PC-9 (cell line): Measurements from ENCODE around the gene S100A7. TPM values are rescaled to one million over a fixed set of nuclear protein-coding genes. Genes with fewer than 3 reads are reported as not detected.
A peak's percentile ranks its signal among the peaks of the same experiment; 100 is the strongest.

Experiments used
- BruUV-seq: library from RNA; stranded (reverse); fragments of 400-500 nt; replicated peaks from 2 replicates; lab custom pipeline; 2021; lab: Mats Ljungman, UMichigan
- CTCF ChIA-PET: fragments of 300-600 bp; sonication (Branson Sonifier 250); formaldehyde crosslinking; loops from one replicate; lab custom pipeline; 2022; ENCODE audit warnings: antibody characterized with exemption; lab: Charles Lee
- POLR2A ChIA-PET: fragments of 300-600 bp; sonication (Branson Sonifier 250); formaldehyde crosslinking; loops from one replicate; lab custom pipeline; 2022; ENCODE audit warnings: antibody characterized with exemption; ENCODE audit not compliant: unreplicated experiment; lab: Charles Lee
- DNase-seq, 2 experiments: peaks; one replicate each; pipeline versions ENCODE4 v3.0.0 to v3.0.0-alpha.2; 2015 to 2022; ENCODE audit warnings: mixed read lengths in 1 of 2
- H2AFZ ChIP-seq: fragments of 200-600 bp; sonication (generic); 2 replicates; pipeline ENCODE4 v1.8.1; 2017; ENCODE audit warnings: antibody characterized with exemption
- H3F3A ChIP-seq: fragments of 200-600 bp; sonication (generic); 2 replicates; pipeline ENCODE4 v1.8.1; 2017; ENCODE audit warnings: antibody characterized with exemption, mild to moderate bottlenecking, low read depth; ENCODE audit not compliant: insufficient read depth
- H3K27ac ChIP-seq: fragments of 200-600 bp; sonication (generic); 2 replicates; pipeline ENCODE4 v1.6.1; 2016; ENCODE audit warnings: mixed run types
- H3K27me3 ChIP-seq: fragments of 200-600 bp; sonication (generic); 2 replicates; pipeline ENCODE4 v1.6.1; 2016; ENCODE audit warnings: low read depth, mixed run types; ENCODE audit not compliant: insufficient read depth
- H3K36me3 ChIP-seq: fragments of 200-600 bp; sonication (generic); 2 replicates; pipeline ENCODE4 v1.6.1; 2016; ENCODE audit warnings: low read depth, mixed run types
- H3K4me1 ChIP-seq: fragments of 200-600 bp; sonication (generic); replicated peaks from 2 replicates; pipeline ENCODE4 v1.6.1; 2016; ENCODE audit warnings: mixed run types; ENCODE audit not compliant: insufficient read depth
- H3K4me2 ChIP-seq: fragments of 200-600 bp; sonication (generic); 2 replicates; pipeline ENCODE4 v1.6.1; 2017; ENCODE audit warnings: mixed run types
- H3K4me3 ChIP-seq: fragments of 200-600 bp; sonication (generic); 2 replicates; pipeline ENCODE4 v1.6.1; 2016; ENCODE audit warnings: mixed run types
- H3K79me2 ChIP-seq: fragments of 200-600 bp; sonication (generic); 2 replicates; pipeline ENCODE4 v1.6.1; 2017; ENCODE audit warnings: low read depth, mixed run types
- H3K9me2 ChIP-seq: fragments of 200-600 bp; sonication (generic); 2 replicates; pipeline ENCODE4 v1.8.1; 2017; ENCODE audit warnings: mild to moderate bottlenecking; ENCODE audit not compliant: insufficient read depth
- H3K9me3 ChIP-seq: fragments of 200-600 bp; sonication (generic); 2 replicates; pipeline ENCODE4 v1.8.1; 2016; ENCODE audit warnings: low read depth; ENCODE audit not compliant: insufficient read depth
- H4K20me1 ChIP-seq: fragments of 200-600 bp; sonication (generic); 2 replicates; pipeline ENCODE4 v1.8.1; 2017; ENCODE audit not compliant: insufficient read depth
- CTCF ChIP-seq: fragments of 200-600 bp; sonication (generic); conservative IDR thresholded peaks from 2 replicates; pipeline ENCODE4 v1.6.1; 2017; ENCODE audit warnings: mixed run types, antibody characterized with exemption, mild to moderate bottlenecking, moderate library complexity
- EZH2 ChIP-seq: fragments of 200-600 bp; sonication (generic); IDR thresholded peaks from 2 replicates; pipeline ENCODE4 v1.8.0; 2017; ENCODE audit warnings: antibody characterized with exemption, low read depth
- intact Hi-C: fragments of 100-400 bp; cut with micrococcal nuclease; formaldehyde crosslinking; loops from one replicate; pipeline ENCODE4 v1.10.0; 2022; ENCODE audit not compliant: unreplicated experiment
- total RNA-seq: library from RNA; stranded (reverse); gene quantifications from 2 replicates; pipeline ENCODE4 v1.2.3, GENCODE V29; 2021

The S100A7 gene
- total RNA-seq, 1 experiment from 2014 or later, result not detected

- Histone ChIP-seq H2AFZ (no peak overlapping the region), H3K27me3 (no peaks in the 10 kb centered on the region), H3F3A (no peaks in the 10 kb centered on the region), H3K4me3 (no peak overlapping the region), H3K9me2 (no peaks in the 10 kb centered on the region), H4K20me1 (no peaks in the 10 kb centered on the region), H3K36me3 (no peaks in the 10 kb centered on the region), H3K4me2 (no peak overlapping the region), H3K4me1 (peaks cover 10% of the 10 kb centered on the region), H3K9me3 (peaks cover 17% of the 10 kb centered on the region; the same call in 1 of the 2 replicates), H3K27ac (no peak overlapping the region), H3K79me2 (no peaks in the 10 kb centered on the region)
- POLR2A ChIA-PET, result no interaction called here
- no peak for TF ChIP-seq CTCF
- no peak for TF ChIP-seq EZH2
- intact Hi-C loops, result no loop called here
- CTCF ChIA-PET, result no interaction called here
- DNase-seq, result no peak
- no TSS peak for BruUV-seq
Measured at GRCh38 chr1:153475282-153475681, 14.8 kb upstream of the S100A7 start.

GRCh38 chr1:153474347-153474746 lies 13.9 kb upstream of the S100A7 start:
- no peaks in the 10 kb centered on the region for H4K20me1 ChIP-seq
- intact Hi-C loops, result no loop called here
- TF ChIP-seq EZH2 (no peak), CTCF (no peak)
- DNase-seq, result peak in 1 of 2 experiments; percentile 55
- H3K4me2 ChIP-seq, result no peak overlapping the region
- H3K9me3 ChIP-seq, result peaks cover 17% of the 10 kb centered on the region; the same call in 1 of the 2 replicates
- no peaks in the 10 kb centered on the region for H3K36me3 ChIP-seq
- no peaks in the 10 kb centered on the region for H3K9me2 ChIP-seq
- no peaks in the 10 kb centered on the region for H3K79me2 ChIP-seq
- no peak overlapping the region for H2AFZ ChIP-seq
- POLR2A ChIA-PET, result no interaction called here
- no peak overlapping the region for H3K27ac ChIP-seq
- no peaks in the 10 kb centered on the region for H3F3A ChIP-seq
- CTCF ChIA-PET, result no interaction called here
- BruUV-seq, result no TSS peak
- H3K4me3 ChIP-seq, result no peak overlapping the region
- peaks cover 10% of the 10 kb centered on the region for H3K4me1 ChIP-seq
- no peaks in the 10 kb centered on the region for H3K27me3 ChIP-seq

DNA sequence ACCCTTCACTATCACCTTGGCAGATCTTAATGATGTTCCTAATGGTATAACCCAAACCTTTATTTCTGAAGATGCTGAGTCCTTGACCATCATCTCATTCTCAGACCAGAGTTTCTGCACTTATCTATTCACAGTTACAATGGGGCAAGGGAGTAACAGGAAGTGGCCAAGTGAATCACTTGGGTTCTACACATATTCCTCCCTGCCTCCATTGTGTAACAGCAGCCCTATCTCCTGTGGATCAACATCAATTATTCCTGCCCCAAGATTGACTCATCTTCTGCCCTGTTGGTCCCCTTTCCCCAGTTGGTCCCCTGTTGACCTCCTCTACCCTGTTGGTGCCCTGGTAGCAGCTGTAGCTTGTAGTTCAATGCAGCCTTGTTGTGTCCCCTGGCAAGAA lies 10.3 kb upstream of the S100A7 start:
- peaks cover 17% of the 10 kb centered on the region; the same call in 1 of the 2 replicates for H3K9me3 ChIP-seq
- no peaks in the 10 kb centered on the region for H3F3A ChIP-seq
- no peak overlapping the region for H3K4me2 ChIP-seq
- TF ChIP-seq CTCF (no peak), EZH2 (no peak)
- intact Hi-C loops, result no loop called here
- ChIA-PET CTCF (no interaction called here), POLR2A (no interaction called here)
- BruUV-seq, result no TSS peak
- no peak for DNase-seq
- no peaks in the 10 kb centered on the region for H3K79me2 ChIP-seq
- H4K20me1 ChIP-seq, result no peaks in the 10 kb centered on the region
- H3K9me2 ChIP-seq, result no peaks in the 10 kb centered on the region
- no peak overlapping the region for H3K4me3 ChIP-seq
- H2AFZ ChIP-seq, result no peak overlapping the region
- H3K27ac ChIP-seq, result no peak overlapping the region
- no peaks in the 10 kb centered on the region for H3K27me3 ChIP-seq
- no peaks in the 10 kb centered on the region for H3K36me3 ChIP-seq
- H3K4me1 ChIP-seq, result no peaks in the 10 kb centered on the region
